Vagina (tissue), 2 donors: ENCODE results near the gene CTNND2. TPM values are rescaled to one million over a fixed set of nuclear protein-coding genes. Genes with fewer than 3 reads are reported as not detected.

Experiments
- DNase-seq, 2 donors: peaks; one replicate each; pipeline ENCODE4 v3.0.0-alpha.2; 2017; ENCODE audit errors: extremely low spot score in 2 of 2
- H3K27ac ChIP-seq: fragments of 200-600 bp; sonication (generic); one replicate; pipeline ENCODE4 v1.5.1; 2019
- H3K27me3 ChIP-seq: fragments of 200-600 bp; sonication (generic); one replicate; pipeline ENCODE4 v1.5.1; 2019
- H3K36me3 ChIP-seq, 2 donors: fragments of 200-600 bp; sonication (generic); one replicate each; pipeline ENCODE4 v1.5.1; 2017 to 2019
- H3K4me1 ChIP-seq: fragments of 200-600 bp; sonication (generic); one replicate; pipeline ENCODE4 v1.5.1; 2019
- H3K4me3 ChIP-seq, 2 donors: fragments of 200-600 bp; sonication (generic); 1 replicate in 1 of 2; 2 replicates in 1 of 2; pipeline ENCODE4 v1.5.1; 2016 to 2019
- H3K9me3 ChIP-seq: fragments of 200-600 bp; sonication (generic); one replicate; pipeline ENCODE4 v1.5.1; 2019
- POLR2A ChIP-seq, 2 donors: fragments of 450-650 bp; IDR thresholded peaks; one replicate each; pipeline ENCODE4 v1.6.1; 2017; ENCODE audit warnings: antibody characterized with exemption in 2 of 2, mild to moderate bottlenecking in 2 of 2, moderate library complexity in 2 of 2
- POLR2AphosphoS5 ChIP-seq, 2 donors: sonication (generic); formaldehyde crosslinking; IDR thresholded peaks; one replicate each; pipeline ENCODE4 v1.9.0; 2017; ENCODE audit warnings: antibody characterized with exemption in 2 of 2, mild to moderate bottlenecking in 2 of 2, low read depth in 1 of 2; ENCODE audit not compliant: insufficient read depth in 1 of 2
- intact Hi-C: fragments of 100-400 bp; cut with DNase I; formaldehyde crosslinking; loops from one replicate; pipeline ENCODE4 v1.15.1; 2023
- total RNA-seq: library from RNA; depleted of rRNA; stranded (reverse); fragments of >200 nt; gene quantifications from one replicate; pipeline ENCODE4 v1.2.3, GENCODE V29; 2016
- TF ChIP-seq, protein P1 (sequence below), 3 experiments: fragments of 450-650 bp in 2 of 3; fragments of 200-600 bp in 1 of 3; sonication (generic) in 1 of 3; IDR thresholded peaks; one replicate each; pipeline ENCODE4 v1.5.1; 2017 to 2019; ENCODE audit warnings: antibody characterized with exemption in 3 of 3, mild to moderate bottlenecking in 2 of 3, moderate library complexity in 2 of 3

CTNND2 gene
- total RNA-seq, 1 donor from 2014 or later: 1.7 TPM

DNA sequence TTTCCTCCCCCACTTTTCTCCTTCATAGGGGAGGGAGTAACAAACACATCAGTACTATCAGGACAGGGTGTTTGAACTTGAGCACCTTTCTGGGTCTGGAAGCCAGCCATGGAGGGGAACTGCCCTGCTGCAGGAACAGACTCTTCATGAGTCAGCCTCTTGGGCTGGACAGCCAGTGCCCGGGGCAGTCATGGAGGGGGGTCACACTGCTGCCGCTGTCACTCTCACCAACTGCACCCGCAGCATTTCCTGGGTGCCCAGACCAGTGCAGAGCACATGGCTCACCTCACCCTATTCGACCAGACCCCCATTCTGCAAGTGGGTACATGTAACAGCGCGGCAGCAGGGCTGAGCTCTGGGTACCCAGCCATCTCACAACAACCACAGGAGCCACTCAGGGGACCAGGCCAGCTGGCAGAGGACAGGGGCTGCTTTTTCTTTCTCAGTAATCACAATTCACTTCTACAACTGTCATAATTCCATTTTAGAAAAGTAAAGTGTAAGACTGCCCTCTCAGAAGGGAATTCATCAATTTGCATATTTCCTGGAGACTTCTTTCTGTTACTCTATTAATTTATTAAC is 118.4 kb downstream of the CTNND2 start:
- Histone ChIP-seq H3K9me3 (no peaks in the 10 kb centered on the region), H3K4me1 (no peaks in the 10 kb centered on the region), H3K4me3 (no peak overlapping the region), H3K27me3 (no peaks in the 10 kb centered on the region), H3K27ac (no peak overlapping the region), H3K36me3 (no peaks in the 10 kb centered on the region)
- TF ChIP-seq, protein P1, sequence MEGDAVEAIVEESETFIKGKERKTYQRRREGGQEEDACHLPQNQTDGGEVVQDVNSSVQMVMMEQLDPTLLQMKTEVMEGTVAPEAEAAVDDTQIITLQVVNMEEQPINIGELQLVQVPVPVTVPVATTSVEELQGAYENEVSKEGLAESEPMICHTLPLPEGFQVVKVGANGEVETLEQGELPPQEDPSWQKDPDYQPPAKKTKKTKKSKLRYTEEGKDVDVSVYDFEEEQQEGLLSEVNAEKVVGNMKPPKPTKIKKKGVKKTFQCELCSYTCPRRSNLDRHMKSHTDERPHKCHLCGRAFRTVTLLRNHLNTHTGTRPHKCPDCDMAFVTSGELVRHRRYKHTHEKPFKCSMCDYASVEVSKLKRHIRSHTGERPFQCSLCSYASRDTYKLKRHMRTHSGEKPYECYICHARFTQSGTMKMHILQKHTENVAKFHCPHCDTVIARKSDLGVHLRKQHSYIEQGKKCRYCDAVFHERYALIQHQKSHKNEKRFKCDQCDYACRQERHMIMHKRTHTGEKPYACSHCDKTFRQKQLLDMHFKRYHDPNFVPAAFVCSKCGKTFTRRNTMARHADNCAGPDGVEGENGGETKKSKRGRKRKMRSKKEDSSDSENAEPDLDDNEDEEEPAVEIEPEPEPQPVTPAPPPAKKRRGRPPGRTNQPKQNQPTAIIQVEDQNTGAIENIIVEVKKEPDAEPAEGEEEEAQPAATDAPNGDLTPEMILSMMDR (IDR thresholded peaks at IDR 0.05): no peak
- no peak for TF ChIP-seq POLR2A (IDR thresholded peaks at IDR 0.05)
- no peak for TF ChIP-seq POLR2AphosphoS5 (IDR thresholded peaks at IDR 0.05; ENCODE audit: insufficient read depth in 1 of 2, low read depth in 1 of 2)
- intact Hi-C loops: no loop called here
- DNase-seq: no peak

DNA sequence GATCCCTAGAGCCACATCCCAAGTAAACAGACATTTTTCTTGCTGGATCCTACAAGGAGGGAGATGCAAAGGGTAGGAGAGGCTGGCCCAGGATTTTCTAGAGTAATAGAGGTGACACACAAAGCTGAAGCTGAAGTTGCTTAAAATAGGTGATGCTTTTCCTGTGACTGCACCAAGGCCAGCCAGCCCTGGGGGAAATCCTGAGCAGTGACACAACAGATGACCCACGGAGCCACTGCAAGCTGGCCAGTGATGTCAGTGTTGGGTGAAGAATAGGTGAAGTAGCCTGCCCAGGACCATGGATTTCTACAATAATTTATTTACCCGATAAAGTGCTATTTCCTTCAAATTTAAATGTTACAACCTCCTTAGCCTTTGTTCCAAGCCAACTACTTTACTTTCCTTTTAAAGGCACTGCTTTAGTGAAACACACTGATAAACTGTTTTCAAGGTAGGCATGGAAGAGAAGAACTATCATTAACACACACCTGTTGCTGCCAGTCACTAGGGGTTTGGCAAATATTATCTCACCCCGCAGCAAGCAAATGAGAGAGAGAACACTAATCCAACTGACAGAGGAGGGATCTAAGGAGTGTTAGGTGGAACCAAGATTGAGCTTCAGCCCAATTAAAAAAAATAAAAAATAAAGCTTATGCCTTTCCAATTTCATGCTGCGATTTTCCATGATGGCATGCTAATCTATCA is 123.5 kb downstream of the CTNND2 start:
- H3K9me3 ChIP-seq: no peaks in the 10 kb centered on the region
- no peaks in the 10 kb centered on the region for H3K36me3 ChIP-seq

DNA sequence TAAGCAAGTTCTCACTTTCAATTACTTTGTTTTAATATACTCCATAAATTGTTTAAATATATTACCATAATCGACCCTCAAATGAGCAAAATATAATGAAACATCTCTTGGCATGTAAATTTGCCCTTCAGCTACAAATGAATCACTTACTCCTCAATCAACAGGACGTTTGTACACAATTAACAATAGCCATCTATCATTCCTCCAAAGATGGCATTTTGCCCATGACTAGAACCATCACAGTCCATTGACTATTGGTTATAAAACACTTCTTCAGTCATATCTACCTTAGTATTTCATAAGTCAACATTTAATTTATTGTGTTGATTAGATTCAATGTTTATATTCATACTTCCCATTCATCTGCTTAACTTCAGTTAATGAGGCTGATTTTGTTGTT is 127.2 kb downstream of the CTNND2 start:
- Histone ChIP-seq H3K27ac (no peak overlapping the region), H3K27me3 (no peaks in the 10 kb centered on the region), H3K4me1 (no peaks in the 10 kb centered on the region), H3K9me3 (no peaks in the 10 kb centered on the region), H3K36me3 (no peaks in the 10 kb centered on the region), H3K4me3 (no peak overlapping the region)
- intact Hi-C loops: no loop called here
- TF ChIP-seq, protein P1 (IDR thresholded peaks at IDR 0.05): no peak
- no peak for TF ChIP-seq POLR2AphosphoS5 (IDR thresholded peaks at IDR 0.05; ENCODE audit: insufficient read depth in 1 of 2, low read depth in 1 of 2)
- no peak for DNase-seq

More for the DNA sequence above, 123.5 kb downstream of the CTNND2 start:
- H3K4me3 ChIP-seq: no peak overlapping the region
- no peaks in the 10 kb centered on the region for H3K4me1 ChIP-seq
- TF ChIP-seq POLR2AphosphoS5 (IDR thresholded peaks at IDR 0.05; ENCODE audit: insufficient read depth in 1 of 2, low read depth in 1 of 2) (no peak), POLR2A (IDR thresholded peaks at IDR 0.05) (no peak)
- TF ChIP-seq, protein P1 (IDR thresholded peaks at IDR 0.05): no peak
- no peak for DNase-seq
- intact Hi-C loops: no loop called here
- no peaks in the 10 kb centered on the region for H3K27me3 ChIP-seq
- H3K27ac ChIP-seq: no peak overlapping the region

DNA sequence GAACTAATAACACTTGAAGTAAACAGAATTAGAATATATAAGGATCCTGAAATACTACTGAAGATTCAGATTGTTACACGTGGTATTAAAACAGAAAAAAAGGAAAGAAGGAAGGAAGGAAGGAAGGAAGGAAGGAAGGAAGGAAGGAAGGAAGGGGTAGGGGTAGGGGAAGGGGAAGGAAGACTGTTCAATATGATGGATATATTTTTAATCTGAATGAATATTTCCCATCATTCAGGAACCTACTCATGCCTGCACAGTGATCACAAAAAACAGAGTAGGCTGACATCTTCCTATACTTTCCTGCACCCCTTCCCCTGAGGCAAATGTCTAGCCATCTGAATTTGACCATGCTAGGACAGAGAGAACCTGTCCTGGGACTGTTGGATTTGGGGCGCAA is 133.9 kb downstream of the CTNND2 start:
- TF ChIP-seq, protein P1 (IDR thresholded peaks at IDR 0.05): no peak
- TF ChIP-seq POLR2AphosphoS5 (IDR thresholded peaks at IDR 0.05; ENCODE audit: insufficient read depth in 1 of 2, low read depth in 1 of 2): no peak
- TF ChIP-seq POLR2A (IDR thresholded peaks at IDR 0.05): no peak
- H3K27ac ChIP-seq: no peak overlapping the region
- DNase-seq: no peak
- no peaks in the 10 kb centered on the region for H3K36me3 ChIP-seq
- intact Hi-C loops: no loop called here
- H3K27me3 ChIP-seq: no peaks in the 10 kb centered on the region
- H3K4me1 ChIP-seq: no peaks in the 10 kb centered on the region
- H3K4me3 ChIP-seq: no peak overlapping the region
- no peaks in the 10 kb centered on the region for H3K9me3 ChIP-seq

DNA sequence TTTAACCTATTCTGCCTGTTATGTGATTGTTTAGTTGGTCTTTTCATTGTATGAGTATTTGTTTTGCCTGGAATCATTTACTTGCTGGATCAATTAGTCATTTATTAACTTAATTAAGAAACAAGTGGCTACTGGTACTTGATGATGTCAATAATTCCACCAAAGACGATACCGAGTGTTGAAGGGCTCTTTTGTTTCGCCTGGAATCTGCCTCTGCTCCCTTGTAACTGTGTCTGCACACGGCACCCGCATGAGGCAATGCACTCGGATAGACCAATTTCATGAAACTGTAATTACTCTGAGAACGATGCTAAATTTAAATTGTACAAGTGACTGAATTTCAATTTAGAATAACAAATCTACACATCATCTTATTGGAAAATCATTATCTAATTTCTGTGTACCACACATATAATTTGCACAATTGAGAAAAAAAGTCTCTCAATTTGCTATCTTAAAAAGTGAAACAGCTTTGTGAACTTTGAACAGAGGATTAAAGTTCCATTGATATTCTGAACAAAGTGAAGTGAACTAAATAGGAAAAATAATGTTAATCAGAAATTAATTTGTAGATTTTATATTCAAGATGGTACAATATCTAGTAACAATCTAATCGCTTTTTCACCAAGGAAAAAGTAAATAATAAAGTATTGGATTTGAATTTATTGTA is 143.2 kb downstream of the CTNND2 start:
- Histone ChIP-seq H3K4me3 (no peak overlapping the region), H3K36me3 (no peaks in the 10 kb centered on the region), H3K27me3 (no peaks in the 10 kb centered on the region), H3K9me3 (no peaks in the 10 kb centered on the region), H3K27ac (no peak overlapping the region), H3K4me1 (no peaks in the 10 kb centered on the region)
- TF ChIP-seq, protein P1 (IDR thresholded peaks at IDR 0.05): no peak
- TF ChIP-seq POLR2A (IDR thresholded peaks at IDR 0.05) (no peak), POLR2AphosphoS5 (IDR thresholded peaks at IDR 0.05; ENCODE audit: insufficient read depth in 1 of 2, low read depth in 1 of 2) (no peak)
- DNase-seq: no peak
- intact Hi-C loops: no loop called here
